Naive thymus-derived CD4-positive, alpha-beta T cell (primary cell): ENCODE results near the gene SLC43A1. TPM values are rescaled to one million over a fixed set of nuclear protein-coding genes. Genes with fewer than 3 reads are reported as not detected.

Experiments used
- ATAC-seq: fragments of 150-1000 bp; cut with Tn5 transposase; 2 replicates; pipeline ENCODE4 v1.10.0; 2021; ENCODE audit warnings: mild to moderate bottlenecking, moderate library complexity
- CTCF ChIA-PET: fragments of 350-600 bp; sonication (Branson Sonifier 250); formaldehyde crosslinking; loops from one replicate; lab custom pipeline; 2021; ENCODE audit warnings: antibody characterized with exemption; lab: Charles Lee
- POLR2A ChIA-PET: fragments of 350-600 bp; sonication (Branson Sonifier 250); formaldehyde crosslinking; loops from one replicate; lab custom pipeline; 2021; ENCODE audit warnings: antibody characterized with exemption, inconsistent platforms; lab: Charles Lee
- DNase-seq, 9 donors: peaks; one replicate each; pipeline versions ENCODE4 v3.0.0 to v3.0.0-alpha.2; 2020 to 2022; ENCODE audit warnings: mixed read lengths in 1 of 9
- H3K27ac ChIP-seq: one replicate; pipeline ENCODE4 v1.7.0; 2013; ENCODE audit warnings: mild to moderate bottlenecking, low read depth, low read length, moderate library complexity
- H3K27me3 ChIP-seq, 2 donors: one replicate each; pipeline ENCODE4 v1.7.0; 2013; ENCODE audit warnings: low read length in 2 of 2, mild to moderate bottlenecking in 2 of 2, moderate library complexity in 2 of 2; ENCODE audit not compliant: control insufficient read depth in 2 of 2, insufficient read depth in 2 of 2
- H3K36me3 ChIP-seq, 3 experiments: 1 replicate in 2 of 3; 2 replicates in 1 of 3; pipeline ENCODE4 v1.7.0; 2013; ENCODE audit warnings: low read length in 3 of 3, mild to moderate bottlenecking in 3 of 3, moderate library complexity in 1 of 3; ENCODE audit not compliant: insufficient read depth in 3 of 3, control insufficient read depth in 2 of 3
- H3K4me1 ChIP-seq, 2 donors: one replicate each; pipeline ENCODE4 v1.7.0; 2013; ENCODE audit warnings: low read length in 2 of 2, mild to moderate bottlenecking in 2 of 2, moderate library complexity in 1 of 2; ENCODE audit not compliant: control insufficient read depth in 2 of 2, insufficient read depth in 2 of 2
- H3K4me3 ChIP-seq: 2 replicates; pipeline ENCODE4 v1.7.0; 2013; ENCODE audit warnings: mild to moderate bottlenecking, low read length
- H3K9me3 ChIP-seq, 3 experiments: 1 replicate in 2 of 3; 2 replicates in 1 of 3; pipeline ENCODE4 v1.7.0; 2013; ENCODE audit warnings: low read length in 3 of 3; ENCODE audit not compliant: control insufficient read depth in 2 of 3
- H3K27ac Mint-ChIP-seq, 9 donors: one replicate each; pipeline ENCODE4 v1.8.0; 2020 to 2022; ENCODE audit warnings: mixed read lengths in 9 of 9, mild to moderate bottlenecking in 8 of 9, moderate library complexity in 5 of 9, inconsistent platforms in 2 of 9
- H3K27me3 Mint-ChIP-seq, 5 donors: one replicate each; pipeline ENCODE4 v1.8.0; 2021 to 2022; ENCODE audit warnings: mixed read lengths in 5 of 5, mild to moderate bottlenecking in 1 of 5
- H3K36me3 Mint-ChIP-seq, 5 donors: one replicate each; pipeline ENCODE4 v1.8.0; 2020 to 2022; ENCODE audit warnings: mixed read lengths in 5 of 5, mild to moderate bottlenecking in 3 of 5, inconsistent platforms in 1 of 5
- H3K4me1 Mint-ChIP-seq, 7 donors: one replicate each; pipeline ENCODE4 v1.8.0; 2020 to 2022; ENCODE audit warnings: mixed read lengths in 7 of 7, mild to moderate bottlenecking in 3 of 7, inconsistent platforms in 1 of 7
- H3K4me3 Mint-ChIP-seq, 10 donors: one replicate each; pipeline ENCODE4 v1.8.0; 2020 to 2022; ENCODE audit warnings: mild to moderate bottlenecking in 10 of 10, mixed read lengths in 10 of 10, moderate library complexity in 6 of 10, inconsistent platforms in 2 of 10
- H3K9me3 Mint-ChIP-seq, 11 donors: one replicate each; pipeline ENCODE4 v1.8.0; 2020 to 2022; ENCODE audit warnings: mixed read lengths in 11 of 11, mild to moderate bottlenecking in 4 of 11, inconsistent platforms in 1 of 11, moderate library complexity in 1 of 11
- intact Hi-C, 2 donors: fragments of 100-400 bp; cut with micrococcal nuclease; formaldehyde crosslinking; loops; one replicate each; pipeline ENCODE4 v1.15.1; 2023
- polyA plus RNA-seq, 2 donors: library from polyadenylated mRNA; unstranded; fragments of 300-500 nt; fragmentation: Illumina TruSeq; gene quantifications; one replicate each; pipeline ENCODE4 v1.2.3, GENCODE V29; 2021
- total RNA-seq, 6 experiments: library from RNA in 5 of 6; stranded (reverse) in 5 of 6; gene quantifications; 1 replicate in 5 of 6; 2 replicates in 1 of 6; pipeline ENCODE4 v1.2.3 and lab custom pipeline; 2021 to 2026

Gene SLC43A1
- total and polyA plus RNA-seq, 7 experiments from 2014 or later: 10.1 to 19.2 (median 15.4) TPM

- peaks cover 0 to 1% (median 0%) of the 10 kb centered on the region in 11 donors for H3K9me3 Mint-ChIP-seq
- Histone ChIP-seq H3K4me3 (no peak overlapping the region), H3K4me1 (peaks cover 0 to 12% of the 10 kb centered on the region in 2 donors), H3K36me3 (peaks cover 0 to 32% (median 3%) of the 10 kb centered on the region in 3 experiments), H3K27me3 (no peaks in the 10 kb centered on the region), H3K9me3 (no peaks in the 10 kb centered on the region), H3K27ac (no peak overlapping the region)
- intact Hi-C loops: no loop called here
- H3K27me3 Mint-ChIP-seq: no peaks in the 10 kb centered on the region
- DNase-seq: no peak
- ATAC-seq: no peak
- H3K27ac Mint-ChIP-seq: no peak overlapping the region
- ChIA-PET POLR2A (no interaction called here), CTCF (interaction anchor here (0.5 to 1.0 kb wide), 2 partner anchors 62 to 164 kb away, joined by 3 to 5 read pairs; no protein-coding TSS in a partner anchor)
- no peak overlapping the region for H3K4me3 Mint-ChIP-seq
- H3K36me3 Mint-ChIP-seq: peaks cover 0 to 14% (median 4%) of the 10 kb centered on the region in 5 donors
- peaks cover 0 to 8% (median 3%) of the 10 kb centered on the region in 7 donors for H3K4me1 Mint-ChIP-seq
These were observed 29.1 kb upstream of the SLC43A1 start for GRCh38 chr11:57544566-57544965.

GRCh38 chr11:57543593-57543992 lies 28.1 kb upstream of the SLC43A1 start:
- ChIA-PET CTCF (no interaction called here), POLR2A (no interaction called here)
- H3K27ac Mint-ChIP-seq: no peak overlapping the region
- no peaks in the 10 kb centered on the region for H3K27me3 Mint-ChIP-seq
- no peak for ATAC-seq
- Histone ChIP-seq H3K27ac (no peak overlapping the region), H3K4me3 (no peak overlapping the region), H3K36me3 (peaks cover 0 to 23% (median 3%) of the 10 kb centered on the region in 3 experiments), H3K4me1 (peaks cover 0 to 12% of the 10 kb centered on the region in 2 donors), H3K9me3 (no peaks in the 10 kb centered on the region), H3K27me3 (no peaks in the 10 kb centered on the region)
- H3K36me3 Mint-ChIP-seq: peaks cover 0 to 18% (median 4%) of the 10 kb centered on the region in 5 donors
- intact Hi-C loops: no loop called here
- peaks cover 0 to 1% (median 0%) of the 10 kb centered on the region in 11 donors for H3K9me3 Mint-ChIP-seq
- H3K4me3 Mint-ChIP-seq: no peak overlapping the region
- H3K4me1 Mint-ChIP-seq: peaks cover 0 to 8% (median under 1%) of the 10 kb centered on the region in 7 donors
- DNase-seq: no peak

- Histone ChIP-seq H3K4me1 (peaks cover 0 to 5% of the 10 kb centered on the region in 2 donors), H3K27me3 (no peaks in the 10 kb centered on the region), H3K4me3 (no peak overlapping the region), H3K27ac (no peak overlapping the region), H3K9me3 (no peaks in the 10 kb centered on the region), H3K36me3 (peaks cover 0 to 15% (median under 1%) of the 10 kb centered on the region in 3 experiments)
- Mint-ChIP-seq H3K9me3 (peaks cover 0 to 1% (median 0%) of the 10 kb centered on the region in 11 donors), H3K36me3 (peaks cover 0 to 17% (median 4%) of the 10 kb centered on the region in 5 donors), H3K27ac (peak overlapping the region in 4 of 9 donors; percentile 5 to 49 (median 37)), H3K4me1 (peaks cover 0 to 8% (median 2%) of the 10 kb centered on the region in 7 donors), H3K27me3 (no peaks in the 10 kb centered on the region), H3K4me3 (no peak overlapping the region)
- POLR2A ChIA-PET: no interaction called here
- CTCF ChIA-PET: no interaction called here
- DNase-seq (no peak), ATAC-seq (no peak)
- intact Hi-C loops: no loop called here
These were observed 27.1 kb upstream of the SLC43A1 start for GRCh38 chr11:57542582-57542981.

GRCh38 chr11:57541169-57541568 lies 25.7 kb upstream of the SLC43A1 start:
- H3K36me3 ChIP-seq: peaks cover 0 to 6% (median 0%) of the 10 kb centered on the region in 3 experiments
- Mint-ChIP-seq H3K4me1 (peaks cover 0 to 8% (median 0%) of the 10 kb centered on the region in 7 donors), H3K9me3 (peaks cover 0 to 1% (median 0%) of the 10 kb centered on the region in 11 donors), H3K27me3 (no peaks in the 10 kb centered on the region), H3K4me3 (no peak overlapping the region), H3K27ac (peak overlapping the region in 1 of 9 donors; percentile 19), H3K36me3 (peaks cover 0 to 14% (median 4%) of the 10 kb centered on the region in 5 donors)
- CTCF ChIA-PET: no interaction called here
- H3K9me3 ChIP-seq: no peaks in the 10 kb centered on the region
- no peak overlapping the region for H3K27ac ChIP-seq
- no peaks in the 10 kb centered on the region for H3K27me3 ChIP-seq
- DNase-seq: no peak
- intact Hi-C loops: no loop called here
- no peaks in the 10 kb centered on the region for H3K4me1 ChIP-seq
- ATAC-seq: no peak
- H3K4me3 ChIP-seq: no peak overlapping the region
- POLR2A ChIA-PET: no interaction called here

GRCh38 chr11:57539342-57539741 lies 23.8 kb upstream of the SLC43A1 start:
- Histone ChIP-seq H3K4me1 (no peaks in the 10 kb centered on the region), H3K4me3 (no peak overlapping the region), H3K9me3 (no peaks in the 10 kb centered on the region), H3K27me3 (no peaks in the 10 kb centered on the region), H3K36me3 (peaks cover 0 to 2% (median 0%) of the 10 kb centered on the region in 3 experiments), H3K27ac (no peak overlapping the region)
- H3K27ac Mint-ChIP-seq: peak overlapping the region in 2 of 9 donors; percentile 31 to 40
- no peak for DNase-seq
- peaks cover 0 to 8% (median 0%) of the 10 kb centered on the region in 7 donors for H3K4me1 Mint-ChIP-seq
- H3K9me3 Mint-ChIP-seq: peaks cover 0 to 1% (median 0%) of the 10 kb centered on the region in 11 donors
- H3K4me3 Mint-ChIP-seq: no peak overlapping the region
- H3K27me3 Mint-ChIP-seq: no peaks in the 10 kb centered on the region
- intact Hi-C loops: no loop called here
- peaks cover 0 to 17% (median 4%) of the 10 kb centered on the region in 5 donors for H3K36me3 Mint-ChIP-seq
- ATAC-seq: no peak
- CTCF ChIA-PET: interaction anchor here (0.6 kb wide), 1 partner anchor 908 kb away, joined by 4 read pairs; no protein-coding TSS in a partner anchor
- POLR2A ChIA-PET: no interaction called here

GRCh38 chr11:57536947-57537619 lies 21.6 kb upstream of the SLC43A1 start, which contains the start of gene SMTNL1:
Gene SMTNL1 (plus strand): TSS chr11:57537595. CDS start chr11:57542643, 5,048 bp downstream.
- ChIA-PET CTCF (no interaction called here), POLR2A (interaction anchor here (0.6 to 1.4 kb wide), 2 partner anchors 44 to 205 kb away, joined by 3 read pairs; no protein-coding TSS in a partner anchor)
- intact Hi-C loops: no loop called here
- Histone ChIP-seq H3K4me1 (no peaks in the 10 kb centered on the region), H3K4me3 (no peak within 1 kb of the TSS), H3K27ac (no peak within 1 kb of the TSS), H3K27me3 (no peaks in the 10 kb centered on the region), H3K36me3 (peaks cover 0 to 2% (median 0%) of the 10 kb centered on the region in 3 experiments), H3K9me3 (no peaks in the 10 kb centered on the region)
- H3K27ac Mint-ChIP-seq: no peak within 1 kb of the TSS
- peaks cover 0 to 5% (median under 1%) of the 10 kb centered on the region in 7 donors for H3K4me1 Mint-ChIP-seq
- no peak within 1 kb of the TSS for H3K4me3 Mint-ChIP-seq
- no peak for ATAC-seq
- no peaks in the 10 kb centered on the region for H3K9me3 Mint-ChIP-seq
- no peaks in the 10 kb centered on the region for H3K27me3 Mint-ChIP-seq
- no peak for DNase-seq
- peaks cover 0 to 14% (median 0%) of the 10 kb centered on the region in 5 donors for H3K36me3 Mint-ChIP-seq
